Hepatocyte (in vitro differentiated cells): ENCODE results near the gene STAB2.

Experiments used
- EZH2 ChIP-seq: fragments of 200-600 bp; sonication (generic); IDR thresholded peaks from 2 replicates; pipeline ENCODE4 v1.6.1; 2016; ENCODE audit warnings: antibody characterized with exemption, mild to moderate bottlenecking, borderline replicate concordance
- EZH2phosphoT487 ChIP-seq: fragments of 200-600 bp; sonication (generic); IDR thresholded peaks from one replicate; pipeline ENCODE4 v1.6.1; 2018; ENCODE audit warnings: antibody characterized with exemption, mild to moderate bottlenecking, low read depth, moderate library complexity; ENCODE audit not compliant: unreplicated experiment, severe bottlenecking
- TF ChIP-seq, protein P1 (sequence below): fragments of 200-600 bp; sonication (generic); IDR thresholded peaks from 2 replicates; pipeline ENCODE4 v1.5.1; 2016; ENCODE audit warnings: antibody characterized with exemption, mild to moderate bottlenecking; ENCODE audit not compliant: poor library complexity

DNA sequence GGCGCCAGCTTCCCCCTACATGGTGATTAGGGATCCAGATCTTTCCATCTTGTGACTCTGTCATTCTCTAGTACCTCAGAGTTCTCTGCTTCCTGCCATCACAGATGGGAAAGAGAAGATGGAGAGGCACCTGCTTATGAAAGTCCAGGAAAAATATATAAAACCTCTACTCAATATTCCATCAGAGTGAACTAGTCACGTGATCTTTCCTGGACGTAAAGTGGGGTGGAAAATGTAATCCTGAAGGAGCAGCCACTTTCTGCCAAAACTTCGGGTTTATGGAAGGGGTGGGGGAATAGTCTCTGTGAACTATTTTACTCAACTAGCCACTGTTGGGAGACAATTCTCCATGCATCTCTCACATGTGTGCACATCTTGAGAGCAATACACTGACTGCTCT is 47.7 kb downstream of the STAB2 start:
- TF ChIP-seq, protein P1, sequence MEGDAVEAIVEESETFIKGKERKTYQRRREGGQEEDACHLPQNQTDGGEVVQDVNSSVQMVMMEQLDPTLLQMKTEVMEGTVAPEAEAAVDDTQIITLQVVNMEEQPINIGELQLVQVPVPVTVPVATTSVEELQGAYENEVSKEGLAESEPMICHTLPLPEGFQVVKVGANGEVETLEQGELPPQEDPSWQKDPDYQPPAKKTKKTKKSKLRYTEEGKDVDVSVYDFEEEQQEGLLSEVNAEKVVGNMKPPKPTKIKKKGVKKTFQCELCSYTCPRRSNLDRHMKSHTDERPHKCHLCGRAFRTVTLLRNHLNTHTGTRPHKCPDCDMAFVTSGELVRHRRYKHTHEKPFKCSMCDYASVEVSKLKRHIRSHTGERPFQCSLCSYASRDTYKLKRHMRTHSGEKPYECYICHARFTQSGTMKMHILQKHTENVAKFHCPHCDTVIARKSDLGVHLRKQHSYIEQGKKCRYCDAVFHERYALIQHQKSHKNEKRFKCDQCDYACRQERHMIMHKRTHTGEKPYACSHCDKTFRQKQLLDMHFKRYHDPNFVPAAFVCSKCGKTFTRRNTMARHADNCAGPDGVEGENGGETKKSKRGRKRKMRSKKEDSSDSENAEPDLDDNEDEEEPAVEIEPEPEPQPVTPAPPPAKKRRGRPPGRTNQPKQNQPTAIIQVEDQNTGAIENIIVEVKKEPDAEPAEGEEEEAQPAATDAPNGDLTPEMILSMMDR: no peak
- no peak for TF ChIP-seq EZH2phosphoT487
- TF ChIP-seq EZH2: no peak
